ENCODE data around the gene PLEKHD1. TPM values are rescaled to one million over a fixed set of nuclear protein-coding genes. Genes with fewer than 3 reads are reported as not detected.

Gene PLEKHD1
- total and polyA plus RNA-seq, 7 donors: 0.01 to 0.69 (median 0.04) TPM; not detected in 1

GRCh38 chr14:69490219-69490918 is 5.8 kb downstream of the PLEKHD1 start:
- ATAC-seq: peak; percentile 36 to 86 (median 78)
- Histone ChIP-seq H3K27me3 (ENCODE audit: insufficient read depth in 3 of 3, low read length in 2 of 3) (peaks cover 0 to 5% (median 0%) of the 10 kb centered on the region in 3 donors), H3K4me1 (peaks cover 16% of the 10 kb centered on the region), H3K9me3 (no peaks in the 10 kb centered on the region), H3K36me3 (ENCODE audit: insufficient read depth in 1 of 2, low read depth in 1 of 2) (no peaks in the 10 kb centered on the region), H3K27ac (peak overlapping the region; percentile 58), H3K4me3 (no peak overlapping the region)
- 46 to 72% (median 59%) methylated on average over 7 of the region's 7 CpGs for WGBS, 3 donors
- intact Hi-C loops (cut with DNase I): no loop called here
- no peak for DNase-seq
- no peak for TF ChIP-seq CTCF (IDR thresholded peaks at IDR 0.05)

GRCh38 chr14:69491193-69491592 is 6.7 kb downstream of the PLEKHD1 start:
- TF ChIP-seq CTCF (IDR thresholded peaks at IDR 0.05): no peak
- Histone ChIP-seq H3K36me3 (ENCODE audit: insufficient read depth in 1 of 2, low read depth in 1 of 2) (no peaks in the 10 kb centered on the region), H3K4me3 (no peak overlapping the region), H3K27me3 (ENCODE audit: insufficient read depth in 3 of 3, low read length in 2 of 3) (no peaks in the 10 kb centered on the region), H3K9me3 (no peaks in the 10 kb centered on the region), H3K27ac (no peak overlapping the region), H3K4me1 (peaks cover 16% of the 10 kb centered on the region)
- WGBS, 3 donors: 90 to 94% (median 92%) methylated on average over 3 of the region's 3 CpGs
- intact Hi-C loops (cut with DNase I): no loop called here
- DNase-seq: no peak
- no peak for ATAC-seq

- Histone ChIP-seq H3K4me1 (peaks cover 16% of the 10 kb centered on the region), H3K27ac (no peak overlapping the region), H3K4me3 (no peak overlapping the region), H3K36me3 (ENCODE audit: insufficient read depth in 1 of 2, low read depth in 1 of 2) (no peaks in the 10 kb centered on the region), H3K9me3 (no peaks in the 10 kb centered on the region), H3K27me3 (ENCODE audit: insufficient read depth in 3 of 3, low read length in 2 of 3) (no peaks in the 10 kb centered on the region)
- intact Hi-C loops (cut with DNase I): no loop called here
- 83 to 88% (median 86%) methylated on average over 4 of the region's 4 CpGs for whole genome bisulfite sequencing, 3 donors
- DNase-seq: no peak
- TF ChIP-seq CTCF (IDR thresholded peaks at IDR 0.05): no peak
- ATAC-seq: no peak
Observed at GRCh38 chr14:69493038-69493437, 8.5 kb downstream of the PLEKHD1 start.

- 50 to 55% (median 53%) methylated on average over 3 of the region's 3 CpGs for WGBS, 3 donors
- TF ChIP-seq CTCF (IDR thresholded peaks at IDR 0.05): no peak
- intact Hi-C loops (cut with DNase I): no loop called here
Observed at GRCh38 chr14:69493791-69494190, 9.3 kb downstream of the PLEKHD1 start.

More at GRCh38 chr14:69493791-69494190, 9.3 kb downstream of the PLEKHD1 start:
- H3K9me3 ChIP-seq: no peaks in the 10 kb centered on the region
- no peaks in the 10 kb centered on the region for H3K36me3 ChIP-seq (ENCODE audit: insufficient read depth in 1 of 2, low read depth in 1 of 2)
- DNase-seq (no peak), ATAC-seq (no peak)
- peaks cover 16% of the 10 kb centered on the region for H3K4me1 ChIP-seq
- H3K27me3 ChIP-seq (ENCODE audit: insufficient read depth in 3 of 3, low read length in 2 of 3): no peaks in the 10 kb centered on the region
- H3K4me3 ChIP-seq: no peak overlapping the region
- no peak overlapping the region for H3K27ac ChIP-seq

Data from psoas muscle (tissue), 8 donors.